H9 (cell line): ENCODE results near the gene NBEA. TPM values are rescaled to one million over a fixed set of nuclear protein-coding genes. Genes with fewer than 3 reads are reported as not detected.

Experiments used
- DNase-seq: peaks from one replicate; pipeline ENCODE4 v3.0.0-alpha.2; 2017
- H2AFZ ChIP-seq: one replicate; pipeline ENCODE4 v1.6.1; 2013; ENCODE audit warnings: mild to moderate bottlenecking, low read length, control low read depth, moderate library complexity
- H2AK5ac ChIP-seq: 2 replicates; pipeline ENCODE4 v1.6.1; 2013; ENCODE audit warnings: low read length, control low read depth, mixed read lengths; ENCODE audit not compliant: insufficient read length
- H2BK120ac ChIP-seq: one replicate; pipeline ENCODE4 v1.6.1; 2013; ENCODE audit warnings: low read depth, mild to moderate bottlenecking, low read length, control low read depth, inconsistent platforms; ENCODE audit not compliant: poor library complexity, severe bottlenecking
- H2BK12ac ChIP-seq: 2 replicates; pipeline ENCODE4 v1.6.1; 2013; ENCODE audit warnings: low read length, control low read depth, mixed read lengths, low read depth; ENCODE audit not compliant: insufficient read length
- H2BK15ac ChIP-seq: 2 replicates; pipeline ENCODE4 v1.6.1; 2013; ENCODE audit warnings: low read depth, low read length, control low read depth
- H2BK20ac ChIP-seq: one replicate; pipeline ENCODE4 v1.6.1; 2013; ENCODE audit warnings: low read depth, mild to moderate bottlenecking, low read length, control low read depth, inconsistent platforms; ENCODE audit not compliant: poor library complexity, severe bottlenecking
- H2BK5ac ChIP-seq: 2 replicates; pipeline ENCODE4 v1.6.1; 2013; ENCODE audit warnings: low read length, control low read depth, mixed read lengths; ENCODE audit not compliant: insufficient read length
- H3K14ac ChIP-seq: 2 replicates; pipeline ENCODE4 v1.6.1; 2013; ENCODE audit warnings: low read length, control low read depth; ENCODE audit not compliant: insufficient read depth
- H3K18ac ChIP-seq: 2 replicates; pipeline ENCODE4 v1.6.1; 2013; ENCODE audit warnings: low read depth, mild to moderate bottlenecking, mixed read lengths, low read length, control low read depth; ENCODE audit not compliant: insufficient read length
- H3K23ac ChIP-seq: 2 replicates; pipeline ENCODE4 v1.6.1; 2013; ENCODE audit warnings: low read length, control low read depth, mixed read lengths, low read depth; ENCODE audit not compliant: insufficient read length
- H3K23me2 ChIP-seq: 2 replicates; pipeline ENCODE4 v1.6.1; 2013; ENCODE audit warnings: low read depth, mild to moderate bottlenecking, mixed read lengths, low read length, control low read depth; ENCODE audit not compliant: insufficient read length, poor library complexity, severe bottlenecking
- H3K27ac ChIP-seq: 2 replicates; pipeline ENCODE4 v1.5.1; 2013; ENCODE audit warnings: low read length, control low read depth, mixed read lengths, low read depth; ENCODE audit not compliant: insufficient read length
- H3K27me3 ChIP-seq: 2 replicates; pipeline ENCODE4 v1.6.1; 2013; ENCODE audit warnings: low read length, control low read depth, inconsistent platforms; ENCODE audit not compliant: insufficient read depth
- H3K4ac ChIP-seq: 2 replicates; pipeline ENCODE4 v1.6.1; 2013; ENCODE audit warnings: low read depth, mild to moderate bottlenecking, control low read depth, inconsistent platforms, low read length, moderate library complexity
- H3K4me1 ChIP-seq: 2 replicates; pipeline ENCODE4 v1.6.1; 2013; ENCODE audit warnings: low read length, control low read depth, inconsistent platforms; ENCODE audit not compliant: insufficient read depth
- H3K4me2 ChIP-seq: 2 replicates; pipeline ENCODE4 v1.6.1; 2013; ENCODE audit warnings: low read length, control low read depth, mixed read lengths; ENCODE audit not compliant: insufficient read length, insufficient read depth
- H3K56ac ChIP-seq: 2 replicates; pipeline ENCODE4 v1.6.1; 2013; ENCODE audit warnings: low read depth, mild to moderate bottlenecking, mixed read lengths, low read length, control low read depth; ENCODE audit not compliant: insufficient read length
- H3K79me1 ChIP-seq: 2 replicates; pipeline ENCODE4 v1.6.1; 2013; ENCODE audit warnings: low read depth, mild to moderate bottlenecking, moderate library complexity, low read length, control low read depth, inconsistent platforms; ENCODE audit not compliant: insufficient read depth, poor library complexity, severe bottlenecking
- H3K79me2 ChIP-seq: 2 replicates; pipeline ENCODE4 v1.6.1; 2013; ENCODE audit warnings: low read length, control low read depth, inconsistent platforms; ENCODE audit not compliant: insufficient read depth
- H3K9ac ChIP-seq: 2 replicates; pipeline ENCODE4 v1.6.1; 2013; ENCODE audit warnings: low read length, control low read depth, mixed read lengths; ENCODE audit not compliant: insufficient read length; ENCODE audit errors: extremely low read depth
- H3K9me3 ChIP-seq: one replicate; pipeline ENCODE4 v1.6.1; 2013; ENCODE audit warnings: low read depth, low read length, inconsistent platforms; ENCODE audit not compliant: control insufficient read depth
- H3T11ph ChIP-seq: one replicate; pipeline ENCODE4 v1.6.1; 2013; ENCODE audit warnings: mild to moderate bottlenecking, low read length, control low read depth, inconsistent platforms
- H4K20me1 ChIP-seq: one replicate; pipeline ENCODE4 v1.6.1; 2013; ENCODE audit not compliant: control insufficient read depth, insufficient read length, insufficient read depth
- H4K5ac ChIP-seq: 2 replicates; pipeline ENCODE4 v1.6.1; 2013; ENCODE audit warnings: low read depth, mild to moderate bottlenecking, mixed read lengths, low read length, control low read depth; ENCODE audit not compliant: insufficient read length
- H4K8ac ChIP-seq: replicated peaks from 2 replicates; pipeline ENCODE4 v1.6.1; 2013; ENCODE audit warnings: low read length, control low read depth, mixed read lengths, low read depth; ENCODE audit not compliant: insufficient read length
- H4K91ac ChIP-seq: 2 replicates; pipeline ENCODE4 v1.6.1; 2013; ENCODE audit warnings: low read depth, mild to moderate bottlenecking, moderate library complexity, mixed read lengths, low read length, control low read depth; ENCODE audit not compliant: insufficient read length
- H3K27ac Mint-ChIP-seq, 3 experiments: 2 replicates in 2 of 3; 3 replicates in 1 of 3; pipeline ENCODE4 v1.8.0; 2020 to 2021; ENCODE audit warnings: mixed read lengths in 3 of 3, mild to moderate bottlenecking in 1 of 3, moderate library complexity in 1 of 3
- H3K27me3 Mint-ChIP-seq: 2 replicates; pipeline ENCODE4 v1.8.0; 2021; ENCODE audit warnings: low read depth, mild to moderate bottlenecking, moderate library complexity, mixed read lengths
- H3K36me3 Mint-ChIP-seq, 3 experiments: 2 replicates in 2 of 3; 3 replicates in 1 of 3; pipeline ENCODE4 v1.8.0; 2020 to 2021; ENCODE audit warnings: low read depth in 3 of 3, mixed read lengths in 3 of 3; ENCODE audit not compliant: insufficient read depth in 1 of 3
- H3K4me1 Mint-ChIP-seq, 2 experiments: 2 replicates each; pipeline ENCODE4 v1.8.0; 2020; ENCODE audit warnings: mixed read lengths in 2 of 2
- H3K4me3 Mint-ChIP-seq, 2 experiments: 2 replicates in 1 of 2; 3 replicates in 1 of 2; pipeline ENCODE4 v1.8.0; 2020 to 2021; ENCODE audit warnings: mild to moderate bottlenecking in 2 of 2, mixed read lengths in 2 of 2, moderate library complexity in 1 of 2
- H3K9me3 Mint-ChIP-seq, 2 experiments: 2 replicates in 1 of 2; 3 replicates in 1 of 2; pipeline ENCODE4 v1.8.0; 2020; ENCODE audit warnings: mild to moderate bottlenecking in 2 of 2, mixed read lengths in 2 of 2, moderate library complexity in 1 of 2
- CTCF ChIP-seq: fragments of 200-600 bp; sonication (generic); conservative IDR thresholded peaks from 3 replicates; pipeline ENCODE4 v1.8.0; 2021; ENCODE audit warnings: antibody characterized with exemption, mild to moderate bottlenecking
- WGBS: extraction: QIAGEN DNeasy Blood & Tissue Kit; methylation state at CpG from one replicate; pipeline ENCODE4 v1.1.7; 2013; ENCODE audit warnings: missing lambda C conversion rate, low lambda C conversion rate, mixed read lengths; ENCODE audit not compliant: insufficient read length; ENCODE audit errors: extremely low coverage; 5-methylcytosine and 5-hydroxymethylcytosine counted together
- total RNA-seq: library from RNA; stranded (reverse); gene quantifications from 2 replicates; pipeline ENCODE4 v1.2.1, GENCODE V29; 2021

NBEA gene
- total RNA-seq, 1 experiment from 2014 or later: 17.3 TPM

DNA sequence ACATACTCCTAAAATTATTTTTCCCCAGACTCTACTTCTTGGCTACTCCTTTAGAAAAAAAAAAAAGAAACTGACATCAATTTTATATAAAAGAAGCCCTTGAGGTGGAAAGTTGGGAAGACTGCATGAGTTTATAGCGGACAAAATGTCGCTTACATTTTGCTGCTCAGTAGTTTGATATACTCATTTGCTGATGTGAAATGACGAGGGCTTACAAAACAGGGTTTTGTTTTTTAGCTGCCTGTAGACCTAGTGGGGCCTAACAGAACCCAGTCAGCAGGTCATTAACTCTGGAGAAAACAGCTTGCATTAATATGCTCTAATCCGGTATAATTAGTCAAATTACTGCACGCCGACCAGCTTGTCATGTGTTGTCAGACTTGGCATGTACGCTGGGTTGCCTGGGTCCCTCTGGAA lies 572.0 kb downstream of the NBEA start:
- TF ChIP-seq CTCF: no peak
- Histone ChIP-seq H2AFZ (no peak overlapping the region), H3K79me1 (no peaks in the 10 kb centered on the region), H3K27ac (no peak overlapping the region), H3K4me1 (peaks cover 7% of the 10 kb centered on the region), H4K20me1 (no peaks in the 10 kb centered on the region), H2BK15ac (no peak overlapping the region), H2BK120ac (no peak overlapping the region), H3K79me2 (no peaks in the 10 kb centered on the region), H3K27me3 (no peaks in the 10 kb centered on the region), H3K23me2 (no peaks in the 10 kb centered on the region), H2BK5ac (no peak overlapping the region), H3K56ac (no peak overlapping the region), H2AK5ac (no peak overlapping the region), H2BK20ac (no peak overlapping the region), H3K18ac (no peak overlapping the region), H2BK12ac (no peak overlapping the region), H3K4ac (no peak overlapping the region), H3T11ph (no peak overlapping the region), H4K8ac (no peak overlapping the region), H3K14ac (no peak overlapping the region), H3K9ac (no peak overlapping the region), H3K23ac (no peak overlapping the region), H4K91ac (no peak overlapping the region), H4K5ac (no peak overlapping the region), H3K9me3 (no peaks in the 10 kb centered on the region), H3K4me2 (no peak overlapping the region)
- Mint-ChIP-seq H3K4me3 (no peak overlapping the region), H3K27me3 (no peaks in the 10 kb centered on the region), H3K4me1 (peaks cover 14% of the 10 kb centered on the region in 2 experiments), H3K27ac (no peak overlapping the region), H3K9me3 (no peaks in the 10 kb centered on the region), H3K36me3 (no peaks in the 10 kb centered on the region)
- DNase-seq: no peak
- no CpG with 5 or more reads among the region's 7 CpGs for WGBS
